Activated T-cell treated with anti-CD3 and anti-CD28 coated beads, Interleukin-2, amount 50 U/mL, for 72 hours (primary cell): ENCODE data around the gene NEXN. TPM values are rescaled to one million over a fixed set of nuclear protein-coding genes. Genes with fewer than 3 reads are reported as not detected.
"Not testable (repeated sequence)": the region's sequence is repeated elsewhere in the genome, so short reads cannot be mapped to it uniquely, and the experiment has no call there.

ENCODE experiments used
- ATAC-seq, 2 donors: fragments of 150-1000 bp; cut with Tn5 transposase; replicated peaks in 1 of 2; 2 replicates each; pipeline ENCODE4 v1.10.0; 2021; ENCODE audit warnings: moderate library complexity in 2 of 2, mild to moderate bottlenecking in 1 of 2
- DNase-seq, 2 donors: peaks; one replicate each; pipeline ENCODE4 v3.0.0; 2021 to 2022; ENCODE audit warnings: mixed read lengths in 1 of 2
- H3K27ac Mint-ChIP-seq: one replicate; pipeline ENCODE4 v1.8.0; 2022; ENCODE audit warnings: mild to moderate bottlenecking, moderate library complexity, mixed read lengths
- H3K27me3 Mint-ChIP-seq: one replicate; pipeline ENCODE4 v1.8.0; 2022; ENCODE audit warnings: low read depth, mixed read lengths
- H3K36me3 Mint-ChIP-seq, 2 donors: one replicate each; pipeline ENCODE4 v1.8.0; 2022; ENCODE audit warnings: mixed read lengths in 2 of 2, mild to moderate bottlenecking in 1 of 2; ENCODE audit not compliant: insufficient read depth in 2 of 2
- H3K4me1 Mint-ChIP-seq: one replicate; pipeline ENCODE4 v1.8.0; 2022; ENCODE audit warnings: low read depth, mixed read lengths
- H3K4me3 Mint-ChIP-seq, 2 donors: one replicate each; pipeline ENCODE4 v1.8.0; 2022; ENCODE audit warnings: mild to moderate bottlenecking in 2 of 2, mixed read lengths in 2 of 2, moderate library complexity in 2 of 2
- H3K9me3 Mint-ChIP-seq, 2 donors: one replicate each; pipeline ENCODE4 v1.8.0; 2022; ENCODE audit warnings: mixed read lengths in 2 of 2
- total RNA-seq, 2 donors: library from RNA; stranded (reverse); gene quantifications; one replicate each; pipeline ENCODE4 v1.2.3, GENCODE V29; 2022

Gene NEXN
- total RNA-seq, 2 donors from 2014 or later: 1.1 to 1.4 TPM

- Mint-ChIP-seq H3K27ac (no peak within 1 kb of the TSS), H3K4me1 (peaks cover 64% of the 10 kb centered on the region), H3K9me3 (no peaks in the 10 kb centered on the region), H3K4me3 (no peak within 1 kb of the TSS), H3K27me3 (no peaks in the 10 kb centered on the region), H3K36me3 (peaks cover 6 to 17% of the 10 kb centered on the region in 2 donors)
- peak; percentile 79 for ATAC-seq
- peak; percentile 93 to 95 for DNase-seq
These were observed 90.8 kb downstream of the NEXN start, which contains the start of gene FUBP1 for GRCh38 chr1:77978969-77979876. Gene FUBP1 (minus strand): TSS chr1:77979072. CDS start chr1:77979004, 68 bp downstream.

- Mint-ChIP-seq H3K4me1 (peaks cover 64% of the 10 kb centered on the region), H3K4me3 (peak overlapping the region in 1 of 2 donors; percentile 33), H3K27ac (peak overlapping the region; percentile 59)
- H3K36me3 Mint-ChIP-seq, DNase-seq, ATAC-seq, H3K9me3 Mint-ChIP-seq, H3K27me3 Mint-ChIP-seq: not testable (repeated sequence)
These were observed 95.0 kb downstream of the NEXN start for GRCh38 chr1:77983352-77983996.

- Mint-ChIP-seq H3K9me3 (no peaks in the 10 kb centered on the region), H3K27me3 (no peaks in the 10 kb centered on the region), H3K36me3 (peaks cover 2 to 3% of the 10 kb centered on the region in 2 donors), H3K4me3 (peak overlapping the region in 1 of 2 donors; percentile 33), H3K27ac (peak overlapping the region; percentile 59), H3K4me1 (peaks cover 67% of the 10 kb centered on the region)
- no peak for ATAC-seq
- no peak for DNase-seq
These were observed 95.6 kb downstream of the NEXN start for GRCh38 chr1:77983997-77984355.

DNA sequence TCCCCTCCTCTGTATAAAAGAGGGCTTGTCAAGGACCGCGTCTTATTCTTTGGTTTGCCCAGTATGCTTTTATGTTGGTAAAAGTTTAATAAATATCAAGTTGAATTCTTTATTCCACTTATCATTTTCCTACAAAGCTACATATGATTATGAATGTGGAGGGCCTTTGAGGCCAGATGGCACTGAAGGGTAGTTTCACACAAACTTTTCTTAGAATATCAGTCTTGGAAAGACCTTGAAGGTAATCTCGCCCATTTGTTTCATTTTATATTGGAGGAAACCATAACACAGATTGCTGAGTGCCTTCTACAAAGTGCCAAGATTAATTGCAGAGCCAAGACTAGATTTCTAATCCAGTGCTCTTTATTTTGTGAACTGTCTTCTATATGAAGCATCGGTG is 96.2 kb downstream of the NEXN start:
- no peak for DNase-seq
- H3K9me3 Mint-ChIP-seq: no peaks in the 10 kb centered on the region
- no peaks in the 10 kb centered on the region for H3K27me3 Mint-ChIP-seq
- H3K4me3 Mint-ChIP-seq: peak overlapping the region in 1 of 2 donors; percentile 45
- no peak for ATAC-seq
- H3K36me3 Mint-ChIP-seq: peaks cover 2 to 3% of the 10 kb centered on the region in 2 donors
- peaks cover 69% of the 10 kb centered on the region for H3K4me1 Mint-ChIP-seq
- H3K27ac Mint-ChIP-seq: peak overlapping the region; percentile 88

GRCh38 chr1:77986810-77987209 is 98.4 kb downstream of the NEXN start:
- Mint-ChIP-seq H3K4me1 (peaks cover 70% of the 10 kb centered on the region), H3K9me3 (no peaks in the 10 kb centered on the region), H3K4me3 (no peak overlapping the region), H3K27ac (no peak overlapping the region), H3K36me3 (peaks cover 0 to 3% of the 10 kb centered on the region in 2 donors), H3K27me3 (no peaks in the 10 kb centered on the region)
- ATAC-seq (peak; percentile 51 to 82), DNase-seq (no peak)

DNA sequence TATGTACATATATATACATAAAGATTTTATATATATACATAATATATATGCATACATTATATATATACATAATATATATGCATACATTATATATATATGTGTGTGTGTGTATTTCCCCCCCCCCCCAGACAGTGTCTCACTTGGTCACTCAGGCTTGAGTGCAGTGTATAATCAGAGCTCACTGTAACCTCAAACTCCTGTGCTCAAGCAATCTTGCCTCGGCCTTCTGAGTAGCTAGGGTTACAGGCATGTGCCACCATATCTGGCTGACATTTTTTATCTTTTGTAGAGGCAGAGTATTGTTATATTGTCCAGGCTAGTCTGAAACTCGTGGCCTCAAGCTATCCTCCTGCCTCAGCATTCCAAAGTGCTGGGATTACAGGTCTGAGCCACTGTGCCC is 99.5 kb downstream of the NEXN start:
- Mint-ChIP-seq H3K36me3 (peaks cover 0 to 3% of the 10 kb centered on the region in 2 donors), H3K27ac (no peak overlapping the region), H3K4me3 (no peak overlapping the region), H3K4me1 (peaks cover 61% of the 10 kb centered on the region), H3K9me3 (no peaks in the 10 kb centered on the region), H3K27me3 (no peaks in the 10 kb centered on the region)
- no peak for DNase-seq
- no peak for ATAC-seq

DNA sequence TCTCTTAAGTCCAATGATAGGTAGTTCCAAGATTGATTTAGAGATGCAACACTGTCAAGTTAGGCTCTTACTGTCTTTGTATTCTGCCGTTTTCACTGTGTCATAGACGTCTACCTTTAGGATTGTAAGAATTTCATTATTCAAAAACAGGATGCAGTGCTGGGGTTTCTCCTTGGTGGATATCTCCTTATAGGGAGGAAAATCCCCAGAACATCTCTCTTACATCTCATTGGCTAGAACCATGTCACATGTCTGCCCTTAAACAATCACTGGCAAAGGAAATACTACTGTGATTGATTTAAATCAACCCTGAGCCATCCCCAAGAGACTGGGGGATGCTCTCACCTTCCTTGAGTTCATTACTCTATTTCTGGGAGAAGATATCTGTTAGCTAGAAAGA is 101.3 kb downstream of the NEXN start:
- H3K4me1 Mint-ChIP-seq: peaks cover 50% of the 10 kb centered on the region
- peak overlapping the region; percentile 84 for H3K27ac Mint-ChIP-seq
- H3K9me3 Mint-ChIP-seq: no peaks in the 10 kb centered on the region
- H3K36me3 Mint-ChIP-seq: peaks cover 0 to 3% of the 10 kb centered on the region in 2 donors
- no peak overlapping the region for H3K4me3 Mint-ChIP-seq
- no peaks in the 10 kb centered on the region for H3K27me3 Mint-ChIP-seq
- DNase-seq (no peak), ATAC-seq (no peak)

GRCh38 chr1:77990629-77991204 is 102.3 kb downstream of the NEXN start:
- no peaks in the 10 kb centered on the region for H3K27me3 Mint-ChIP-seq
- peaks cover 47% of the 10 kb centered on the region for H3K4me1 Mint-ChIP-seq
- DNase-seq (no peak), ATAC-seq (peak in 1 of 2 donors; percentile 35)
- peak overlapping the region in 1 of 2 donors; percentile 7 for H3K4me3 Mint-ChIP-seq
- peak overlapping the region; percentile 14 for H3K27ac Mint-ChIP-seq
- H3K9me3 Mint-ChIP-seq: no peaks in the 10 kb centered on the region
- H3K36me3 Mint-ChIP-seq: peaks cover 1 to 3% of the 10 kb centered on the region in 2 donors

DNA sequence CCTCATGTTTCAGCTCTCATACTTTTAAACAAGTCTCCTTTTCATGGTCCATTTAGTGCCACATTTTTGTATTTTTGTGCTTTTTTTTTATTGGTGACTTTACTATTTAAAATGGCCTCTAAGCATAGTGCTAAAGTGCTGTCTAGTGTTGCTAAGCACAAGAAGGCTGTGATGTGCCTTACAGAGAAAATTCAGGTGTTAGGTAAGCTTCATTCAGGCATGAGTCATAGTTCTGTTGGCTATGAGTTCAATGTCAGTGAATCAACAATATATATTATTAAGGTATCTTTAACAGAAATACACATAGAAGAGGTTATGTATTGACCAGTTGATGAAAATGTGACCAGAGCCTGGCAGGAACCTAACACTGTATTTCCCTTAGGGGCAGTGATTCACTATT is 103.2 kb downstream of the NEXN start:
- DNase-seq: no peak
- H3K27me3 Mint-ChIP-seq: no peaks in the 10 kb centered on the region
- no peak for ATAC-seq
- H3K27ac Mint-ChIP-seq: no peak overlapping the region
- peaks cover 38% of the 10 kb centered on the region for H3K4me1 Mint-ChIP-seq
- H3K4me3 Mint-ChIP-seq: no peak overlapping the region
- H3K9me3 Mint-ChIP-seq: no peaks in the 10 kb centered on the region
- peaks cover 0 to 1% of the 10 kb centered on the region in 2 donors for H3K36me3 Mint-ChIP-seq

Other genes with a start within 250 kb of the NEXN start
- 10 to 100 TPM; 36.6 to 49.5 TPM for gene ZZZ3, start 206.0 kb upstream of the NEXN start, total RNA-seq
- 10 to 100 TPM; 46.6 to 47.1 TPM for gene USP33, start 128.8 kb upstream of the NEXN start, total RNA-seq
- 10 to 100 TPM; 11.9 to 12.4 TPM for gene MIGA1, start 109.0 kb upstream of the NEXN start, total RNA-seq
- 100 to 1,000 TPM; 145 to 191 TPM for gene FUBP1, start 90.4 kb downstream of the NEXN start, total RNA-seq
- 10 to 100 TPM in 1 of 2 donors, 1 to 10 TPM in 1; 9.6 to 14.0 TPM for gene DNAJB4, start 116.3 kb downstream of the NEXN start, total RNA-seq
- under 1 TPM; 0.32 to 0.62 TPM for gene GIPC2, start 157.3 kb downstream of the NEXN start, total RNA-seq